Mucosa of descending colon (tissue), 3 donors: ENCODE measurements around the gene DHX30. TPM values are rescaled to one million over a fixed set of nuclear protein-coding genes. Genes with fewer than 3 reads are reported as not detected.
"Not testable (repeated sequence)": the region's sequence is repeated elsewhere in the genome, so short reads cannot be mapped to it uniquely, and the experiment has no call there.

Source experiments
- ATAC-seq: fragments of 200-7000 bp; cut with Tn5 transposase; one replicate; pipeline ENCODE4 v1.9.1; 2020; ENCODE audit warnings: mild to moderate bottlenecking, moderate library complexity
- DNase-seq, 3 donors: peaks; one replicate each; pipeline ENCODE4 v3.0.0-alpha.2; 2020
- H3K36me3 ChIP-seq: fragments of 200-600 bp; one replicate; pipeline ENCODE4 v1.8.0; 2021; ENCODE audit warnings: low read depth, mild to moderate bottlenecking
- H3K4me1 ChIP-seq: fragments of 200-600 bp; one replicate; pipeline ENCODE4 v1.8.0; 2021; ENCODE audit warnings: low read depth, mild to moderate bottlenecking
- H3K4me3 ChIP-seq: fragments of 200-600 bp; one replicate; pipeline ENCODE4 v1.8.0; 2021; ENCODE audit warnings: mild to moderate bottlenecking
- H3K9me3 ChIP-seq: fragments of 200-600 bp; one replicate; pipeline ENCODE4 v1.8.0; 2021; ENCODE audit warnings: mild to moderate bottlenecking
- intact Hi-C, 2 donors: fragments of 100-400 bp; cut with DNase I in 1 of 2; cut with micrococcal nuclease in 1 of 2; formaldehyde crosslinking; loops; one replicate each; pipeline versions ENCODE4 v1.11.0 to v1.11.1; 2022; cut with DNase I, micrococcal nuclease
- total RNA-seq, 3 donors: library from RNA; stranded (reverse); fragmentation: NEBNext Ultra II Directional in 2 of 3; extraction: Animal tissue kit (Norgen Biotek cat#: 25700) in 2 of 3; gene quantifications; one replicate each; pipeline versions ENCODE4 v1.2.1 to v1.2.4, GENCODE V29; 2021 to 2023
- TF ChIP-seq, protein P1 (sequence below): fragments of 200-600 bp; IDR thresholded peaks from one replicate; pipeline ENCODE4 v1.8.0; 2022; ENCODE audit warnings: antibody characterized with exemption, mild to moderate bottlenecking
- donor health status: DM: no; HTN: no; CAD: no; lungs with moderate emphysema.
- donor health status: DM: no; HTN: no; CAD: no.
- donor health status: DM: no; HTN: yes; CAD: no.

The DHX30 gene
- total RNA-seq, 3 donors from 2014 or later = 44.5 to 65.3 (median 45.7) TPM

DNA sequence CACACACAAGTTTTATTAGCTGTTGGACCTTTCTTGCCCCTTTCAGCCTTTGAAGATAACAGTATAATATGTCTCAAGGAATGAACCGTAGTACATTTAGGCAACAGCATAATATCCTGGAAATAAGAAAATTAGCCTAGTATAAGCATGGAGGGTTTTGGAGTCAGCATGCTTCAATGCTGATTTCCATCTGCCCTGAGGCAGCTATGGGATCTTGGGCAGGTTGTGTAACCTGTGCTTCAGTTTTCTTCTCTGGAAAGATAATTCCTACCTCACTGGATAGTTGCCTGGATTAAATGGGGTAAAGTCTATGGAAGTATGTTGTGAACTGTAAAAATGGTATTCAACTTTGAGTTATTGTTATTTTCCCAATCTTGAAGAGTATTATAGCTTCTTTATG is 1.6 kb downstream of the DHX30 start:
- Histone ChIP-seq H3K36me3 (no peaks in the 10 kb centered on the region), H3K9me3 (no peaks in the 10 kb centered on the region), H3K4me3 (no peak overlapping the region), H3K4me1 (peaks cover 9% of the 10 kb centered on the region)
- TF ChIP-seq, protein P1, sequence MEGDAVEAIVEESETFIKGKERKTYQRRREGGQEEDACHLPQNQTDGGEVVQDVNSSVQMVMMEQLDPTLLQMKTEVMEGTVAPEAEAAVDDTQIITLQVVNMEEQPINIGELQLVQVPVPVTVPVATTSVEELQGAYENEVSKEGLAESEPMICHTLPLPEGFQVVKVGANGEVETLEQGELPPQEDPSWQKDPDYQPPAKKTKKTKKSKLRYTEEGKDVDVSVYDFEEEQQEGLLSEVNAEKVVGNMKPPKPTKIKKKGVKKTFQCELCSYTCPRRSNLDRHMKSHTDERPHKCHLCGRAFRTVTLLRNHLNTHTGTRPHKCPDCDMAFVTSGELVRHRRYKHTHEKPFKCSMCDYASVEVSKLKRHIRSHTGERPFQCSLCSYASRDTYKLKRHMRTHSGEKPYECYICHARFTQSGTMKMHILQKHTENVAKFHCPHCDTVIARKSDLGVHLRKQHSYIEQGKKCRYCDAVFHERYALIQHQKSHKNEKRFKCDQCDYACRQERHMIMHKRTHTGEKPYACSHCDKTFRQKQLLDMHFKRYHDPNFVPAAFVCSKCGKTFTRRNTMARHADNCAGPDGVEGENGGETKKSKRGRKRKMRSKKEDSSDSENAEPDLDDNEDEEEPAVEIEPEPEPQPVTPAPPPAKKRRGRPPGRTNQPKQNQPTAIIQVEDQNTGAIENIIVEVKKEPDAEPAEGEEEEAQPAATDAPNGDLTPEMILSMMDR = no peak
- DNase-seq (no peak), ATAC-seq (no peak)
- intact Hi-C loops = no loop called here

DNA sequence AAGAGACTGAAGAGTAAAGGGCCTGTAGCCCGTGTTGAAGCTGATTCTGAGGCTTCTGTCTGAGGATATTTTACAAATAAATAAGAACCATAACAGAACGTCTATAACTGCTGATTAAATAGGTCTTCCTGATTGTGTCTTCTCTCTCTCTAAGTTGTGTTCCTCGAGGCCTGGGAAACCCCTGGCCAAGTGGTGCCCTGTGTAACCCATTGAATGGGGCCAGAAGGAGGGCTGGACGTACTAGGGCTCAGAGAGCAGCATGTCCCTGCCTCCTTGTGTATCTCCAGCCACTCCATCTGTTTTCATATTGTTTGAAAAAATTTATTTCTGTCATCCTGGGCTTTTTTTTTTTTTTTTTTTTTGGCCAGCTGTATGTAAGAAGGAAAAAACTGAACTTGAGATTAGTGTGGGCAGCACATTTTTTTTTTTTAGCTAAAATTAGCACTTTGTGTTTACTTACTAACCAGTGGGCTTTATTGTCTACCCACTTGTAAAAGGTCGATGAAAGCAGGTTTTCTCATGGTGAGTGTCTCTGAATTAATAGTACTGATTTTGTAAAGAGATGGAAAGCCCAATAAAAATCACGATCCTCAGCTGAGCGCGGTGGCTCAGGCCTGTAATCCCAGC is 10.7 kb downstream of the DHX30 start:
- H3K36me3 ChIP-seq = no peaks in the 10 kb centered on the region
- TF ChIP-seq, protein P1 = no peak
- DNase-seq = no peak
- H3K4me3 ChIP-seq = no peak overlapping the region
- no peaks in the 10 kb centered on the region for H3K4me1 ChIP-seq
- no peaks in the 10 kb centered on the region for H3K9me3 ChIP-seq
- ATAC-seq = no peak
- intact Hi-C loops = no loop called here

DNA sequence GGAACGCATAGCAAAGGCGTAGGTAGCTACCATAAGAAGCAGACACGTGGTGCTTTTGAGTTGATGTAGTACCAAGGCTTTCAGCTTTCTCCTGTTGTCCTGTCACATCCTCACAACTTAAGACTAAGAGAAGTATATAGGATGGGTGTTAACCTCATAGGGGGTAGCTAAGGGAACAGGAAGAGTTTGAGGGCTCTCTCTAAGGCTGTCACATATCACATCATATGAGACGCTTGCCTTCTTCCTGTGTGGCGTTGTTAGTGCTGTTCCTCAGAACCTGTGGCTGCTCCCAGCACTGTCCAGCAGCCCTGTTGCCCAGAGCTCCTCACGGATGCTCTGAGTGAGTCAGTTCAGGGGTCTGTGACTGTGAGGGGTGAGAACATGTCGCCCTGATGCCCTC is 14.7 kb downstream of the DHX30 start:
- Histone ChIP-seq H3K4me1 (no peaks in the 10 kb centered on the region), H3K9me3 (no peaks in the 10 kb centered on the region), H3K4me3 (no peak overlapping the region), H3K36me3 (no peaks in the 10 kb centered on the region)
- DNase-seq (no peak), ATAC-seq (no peak)
- TF ChIP-seq, protein P1 = no peak
- intact Hi-C loops = no loop called here

GRCh38 chr3:47824541-47825473 is 21.9 kb downstream of the DHX30 start:
- Histone ChIP-seq H3K4me3 (peak overlapping the region; percentile 89), H3K36me3 (peaks cover 3% of the 10 kb centered on the region), H3K4me1 (peaks cover 16% of the 10 kb centered on the region), H3K9me3 (no peaks in the 10 kb centered on the region)
- intact Hi-C loops = loop anchor here in 1 of 2 donors (10.0 kb wide), 1 partner anchor 330 kb away; no protein-coding TSS in a partner anchor
- peak; percentile 79 to 87 (median 80) for DNase-seq
- TF ChIP-seq, protein P1 = peak; percentile 82
- ATAC-seq = peak; percentile 100

- Histone ChIP-seq H3K4me1 (peaks cover 16% of the 10 kb centered on the region), H3K4me3 (peak overlapping the region; percentile 89), H3K36me3 (peaks cover 6% of the 10 kb centered on the region), H3K9me3 (no peaks in the 10 kb centered on the region)
- TF ChIP-seq, protein P1 = no peak
- intact Hi-C loops = loop anchor here in 1 of 2 donors (10.0 kb wide), 1 partner anchor 329 kb away; no protein-coding TSS in a partner anchor
- ATAC-seq (no peak), DNase-seq (no peak)
Measured at GRCh38 chr3:47825590-47825989, 22.7 kb downstream of the DHX30 start.

- H3K4me1 ChIP-seq = peaks cover 15% of the 10 kb centered on the region
- not testable (repeated sequence) for H3K9me3 ChIP-seq, DNase-seq, H3K4me3 ChIP-seq, ATAC-seq, H3K36me3 ChIP-seq
- intact Hi-C loops = loop anchor here in 1 of 2 donors (10.0 kb wide), 1 partner anchor 325 kb away; no protein-coding TSS in a partner anchor
Measured at GRCh38 chr3:47829482-47829881, 26.5 kb downstream of the DHX30 start.
